NB4 (cell line): ENCODE results near the gene GPR78.
"Not testable (repeated sequence)": the region's sequence is repeated elsewhere in the genome, so short reads cannot be mapped to it uniquely, and the experiment has no call there.

ENCODE experiments used
- CTCF ChIP-seq: IDR thresholded peaks from one replicate; pipeline ENCODE4 v1.5.1; 2012; ENCODE audit warnings: low read depth, low read length
- MYC ChIP-seq: IDR thresholded peaks from 2 replicates; pipeline ENCODE4 v1.6.1; 2011; ENCODE audit warnings: low read depth, low read length
- POLR2A ChIP-seq: IDR thresholded peaks from 2 replicates; pipeline ENCODE4 v1.6.1; 2011; ENCODE audit warnings: mild to moderate bottlenecking; ENCODE audit not compliant: insufficient read length; ENCODE audit errors: extremely low read depth
- TF ChIP-seq, protein P1 (sequence below): IDR thresholded peaks from 2 replicates; pipeline ENCODE4 v1.6.1; 2011; ENCODE audit warnings: low read depth, low read length

- TF ChIP-seq CTCF, POLR2A, MYC: not testable (repeated sequence)
- TF ChIP-seq, protein P1, sequence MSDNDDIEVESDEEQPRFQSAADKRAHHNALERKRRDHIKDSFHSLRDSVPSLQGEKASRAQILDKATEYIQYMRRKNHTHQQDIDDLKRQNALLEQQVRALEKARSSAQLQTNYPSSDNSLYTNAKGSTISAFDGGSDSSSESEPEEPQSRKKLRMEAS, result not testable (repeated sequence)
Observed at GRCh38 chr4:8621135-8621534, 40.9 kb downstream of the GPR78 start.
